Fibroblast of lung (primary cell): ENCODE results near the gene BTNL2.

ENCODE experiments used
- CTCF ChIP-seq, 2 donors: IDR thresholded peaks in 1 of 2; conservative IDR thresholded peaks in 1 of 2; 1 replicate in 1 of 2; 2 replicates in 1 of 2; pipeline ENCODE4 v1.5.1; 2011 to 2012; ENCODE audit warnings: low read length in 2 of 2, control low read depth in 1 of 2, inconsistent platforms in 1 of 2, low read depth in 1 of 2, mild to moderate bottlenecking in 1 of 2
- EZH2 ChIP-seq: IDR thresholded peaks from 2 replicates; pipeline ENCODE4 v1.5.1; 2012; ENCODE audit warnings: low read length, control low read depth, mild to moderate bottlenecking; ENCODE audit errors: missing control alignments

- no peak for TF ChIP-seq CTCF (conservative IDR thresholded peaks at IDR 0.05 in 1 of 2, IDR thresholded peaks at IDR 0.05 in 1 of 2; ENCODE audit: low read depth in 1 of 2, low read length in 2 of 2)
- no peak for TF ChIP-seq EZH2
Observed at GRCh38 chr6:32401284-32401963, 5.6 kb downstream of the BTNL2 start.
